Measurements from ENCODE around the gene BIN1.

BIN1 gene

GRCh38 chr2:127047716-127048617 lies 59.0 kb downstream of the BIN1 start:
- Histone ChIP-seq H3K4me1 (ENCODE audit: low read length) (no peaks in the 10 kb centered on the region), H2AFZ (ENCODE audit: low read depth, low read length) (no peak overlapping the region), H3K4me3 (ENCODE audit: low read length) (no peak overlapping the region), H3K79me2 (ENCODE audit: low read length) (no peaks in the 10 kb centered on the region), H3K4me2 (ENCODE audit: low read length) (no peak overlapping the region), H3K9ac (ENCODE audit: low read length) (no peak overlapping the region), H3K27ac (ENCODE audit: low read length) (no peak overlapping the region), H3K36me3 (replicated peaks; ENCODE audit: low read depth, low read length) (no peaks in the 10 kb centered on the region), H3K9me3 (ENCODE audit: insufficient read depth, low read length) (no peaks in the 10 kb centered on the region), H4K20me1 (ENCODE audit: insufficient read depth, low read length) (no peaks in the 10 kb centered on the region), H3K27me3 (ENCODE audit: low read depth, low read length) (no peaks in the 10 kb centered on the region)
- TF ChIP-seq CTCF (IDR thresholded peaks at IDR 0.05; ENCODE audit: low read depth, low read length) (no peak), EZH2phosphoT487 (IDR thresholded peaks at IDR 0.05; ENCODE audit: low read depth) (no peak)

- Histone ChIP-seq H3K4me1 (ENCODE audit: low read length) (no peaks in the 10 kb centered on the region), H3K9ac (ENCODE audit: low read length) (no peak overlapping the region), H3K9me3 (ENCODE audit: insufficient read depth, low read length) (no peaks in the 10 kb centered on the region), H3K4me2 (ENCODE audit: low read length) (no peak overlapping the region), H3K4me3 (ENCODE audit: low read length) (no peak overlapping the region), H3K36me3 (replicated peaks; ENCODE audit: low read depth, low read length) (no peaks in the 10 kb centered on the region), H3K27me3 (ENCODE audit: low read depth, low read length) (no peaks in the 10 kb centered on the region), H3K79me2 (ENCODE audit: low read length) (no peaks in the 10 kb centered on the region), H3K27ac (ENCODE audit: low read length) (no peak overlapping the region), H4K20me1 (ENCODE audit: insufficient read depth, low read length) (no peaks in the 10 kb centered on the region), H2AFZ (ENCODE audit: low read depth, low read length) (no peak overlapping the region)
- TF ChIP-seq EZH2phosphoT487 (IDR thresholded peaks at IDR 0.05; ENCODE audit: low read depth) (no peak), CTCF (IDR thresholded peaks at IDR 0.05; ENCODE audit: low read depth, low read length) (no peak)
These were observed 59.9 kb downstream of the BIN1 start for GRCh38 chr2:127047054-127047453.

- no peaks in the 10 kb centered on the region for H3K9me3 ChIP-seq (ENCODE audit: insufficient read depth, low read length)
- H3K4me3 ChIP-seq (ENCODE audit: low read length) = no peak overlapping the region
- no peaks in the 10 kb centered on the region for H3K27me3 ChIP-seq (ENCODE audit: low read depth, low read length)
- H3K4me2 ChIP-seq (ENCODE audit: low read length) = no peak overlapping the region
- H3K9ac ChIP-seq (ENCODE audit: low read length) = no peak overlapping the region
- H3K36me3 ChIP-seq (replicated peaks; ENCODE audit: low read depth, low read length) = no peaks in the 10 kb centered on the region
- no peaks in the 10 kb centered on the region for H3K79me2 ChIP-seq (ENCODE audit: low read length)
- no peaks in the 10 kb centered on the region for H4K20me1 ChIP-seq (ENCODE audit: insufficient read depth, low read length)
- TF ChIP-seq EZH2phosphoT487 (IDR thresholded peaks at IDR 0.05; ENCODE audit: low read depth) (no peak), CTCF (IDR thresholded peaks at IDR 0.05; ENCODE audit: low read depth, low read length) (no peak)
- H3K4me1 ChIP-seq (ENCODE audit: low read length) = no peaks in the 10 kb centered on the region
- no peak overlapping the region for H3K27ac ChIP-seq (ENCODE audit: low read length)
- no peak overlapping the region for H2AFZ ChIP-seq (ENCODE audit: low read depth, low read length)
These were observed 60.4 kb downstream of the BIN1 start for GRCh38 chr2:127046579-127046978.

GRCh38 chr2:127045792-127046501 lies 61.0 kb downstream of the BIN1 start:
- H3K79me2 ChIP-seq (ENCODE audit: low read length) = no peaks in the 10 kb centered on the region
- H3K9ac ChIP-seq (ENCODE audit: low read length) = no peak overlapping the region
- H3K27me3 ChIP-seq (ENCODE audit: low read depth, low read length) = no peaks in the 10 kb centered on the region
- H3K4me2 ChIP-seq (ENCODE audit: low read length) = no peak overlapping the region
- no peaks in the 10 kb centered on the region for H3K36me3 ChIP-seq (replicated peaks; ENCODE audit: low read depth, low read length)
- H4K20me1 ChIP-seq (ENCODE audit: insufficient read depth, low read length) = no peaks in the 10 kb centered on the region
- no peak overlapping the region for H3K4me3 ChIP-seq (ENCODE audit: low read length)
- no peaks in the 10 kb centered on the region for H3K9me3 ChIP-seq (ENCODE audit: insufficient read depth, low read length)
- no peak for TF ChIP-seq EZH2phosphoT487 (IDR thresholded peaks at IDR 0.05; ENCODE audit: low read depth)
- TF ChIP-seq CTCF (IDR thresholded peaks at IDR 0.05; ENCODE audit: low read depth, low read length) = no peak
- H3K4me1 ChIP-seq (ENCODE audit: low read length) = no peaks in the 10 kb centered on the region
- no peak overlapping the region for H2AFZ ChIP-seq (ENCODE audit: low read depth, low read length)
- H3K27ac ChIP-seq (ENCODE audit: low read length) = no peak overlapping the region
